ENCODE results near the gene USP20.

DNA sequence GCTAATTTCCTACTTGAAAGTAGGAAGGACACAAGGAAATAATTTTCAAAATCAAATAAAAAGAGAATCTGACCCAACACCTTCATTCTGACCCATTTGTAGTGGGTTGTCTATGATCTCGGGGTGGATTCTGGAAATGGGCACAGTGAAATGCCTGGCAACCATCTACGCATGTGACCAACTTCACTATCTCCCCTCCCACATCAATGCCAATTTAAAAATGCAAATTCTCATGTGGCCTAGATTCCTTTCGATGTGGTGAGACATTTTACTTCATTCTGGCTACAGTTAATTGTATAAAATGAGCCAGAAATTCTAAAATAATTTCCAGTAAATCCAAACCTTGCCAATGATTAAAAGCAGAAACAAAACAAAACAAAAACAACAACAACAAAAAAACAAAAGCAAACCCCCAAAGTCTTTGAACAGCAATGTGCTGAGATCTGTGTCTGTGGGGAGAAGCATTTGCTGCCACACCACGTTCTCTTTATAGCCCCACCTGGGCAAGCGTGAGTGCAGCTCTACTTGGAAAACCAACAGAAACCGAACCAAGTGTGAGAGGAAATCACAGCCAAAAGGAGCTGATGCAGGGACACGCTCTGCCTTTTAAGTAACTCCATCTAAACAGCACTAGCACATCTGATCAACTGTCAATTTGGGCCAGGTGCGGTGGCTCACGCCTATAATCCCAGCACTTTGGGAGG is 59.0 kb downstream of the USP20 start:
- TF ChIP-seq, protein P1, sequence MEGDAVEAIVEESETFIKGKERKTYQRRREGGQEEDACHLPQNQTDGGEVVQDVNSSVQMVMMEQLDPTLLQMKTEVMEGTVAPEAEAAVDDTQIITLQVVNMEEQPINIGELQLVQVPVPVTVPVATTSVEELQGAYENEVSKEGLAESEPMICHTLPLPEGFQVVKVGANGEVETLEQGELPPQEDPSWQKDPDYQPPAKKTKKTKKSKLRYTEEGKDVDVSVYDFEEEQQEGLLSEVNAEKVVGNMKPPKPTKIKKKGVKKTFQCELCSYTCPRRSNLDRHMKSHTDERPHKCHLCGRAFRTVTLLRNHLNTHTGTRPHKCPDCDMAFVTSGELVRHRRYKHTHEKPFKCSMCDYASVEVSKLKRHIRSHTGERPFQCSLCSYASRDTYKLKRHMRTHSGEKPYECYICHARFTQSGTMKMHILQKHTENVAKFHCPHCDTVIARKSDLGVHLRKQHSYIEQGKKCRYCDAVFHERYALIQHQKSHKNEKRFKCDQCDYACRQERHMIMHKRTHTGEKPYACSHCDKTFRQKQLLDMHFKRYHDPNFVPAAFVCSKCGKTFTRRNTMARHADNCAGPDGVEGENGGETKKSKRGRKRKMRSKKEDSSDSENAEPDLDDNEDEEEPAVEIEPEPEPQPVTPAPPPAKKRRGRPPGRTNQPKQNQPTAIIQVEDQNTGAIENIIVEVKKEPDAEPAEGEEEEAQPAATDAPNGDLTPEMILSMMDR (IDR thresholded peaks at IDR 0.05 in 2 of 3, conservative IDR thresholded peaks at IDR 0.05 in 1 of 3; ENCODE audit: borderline replicate concordance in 1 of 3, insufficient read depth in 1 of 3, low read depth in 2 of 3, low read length in 2 of 3), result no peak
- TF ChIP-seq POLR2A (IDR thresholded peaks at IDR 0.05; ENCODE audit: borderline replicate concordance, extremely low read depth, insufficient read depth, insufficient read length) (no peak), POLR2AphosphoS5 (IDR thresholded peaks at IDR 0.05; ENCODE audit: low read depth, low read length) (no peak), TCF7L2 (IDR thresholded peaks at IDR 0.05; ENCODE audit: borderline replicate concordance, extremely low read depth, insufficient read depth, insufficient read length) (no peak), ZNF274 (IDR thresholded peaks at IDR 0.05; ENCODE audit: low read depth, low read length) (no peak), CEBPB (IDR thresholded peaks at IDR 0.05; ENCODE audit: low read depth) (no peak), EZH2phosphoT487 (IDR thresholded peaks at IDR 0.05; ENCODE audit: borderline replicate concordance) (no peak), CBX3 (IDR thresholded peaks at IDR 0.05; ENCODE audit: low read depth) (no peak), ATF3 (IDR thresholded peaks at IDR 0.05) (no peak), EZH2 (IDR thresholded peaks at IDR 0.05) (no peak), SP1 (IDR thresholded peaks at IDR 0.05; ENCODE audit: low read depth) (no peak), JUND (IDR thresholded peaks at IDR 0.05) (no peak), ZFX (IDR thresholded peaks at IDR 0.05) (no peak)
- TF ChIP-seq, protein P2, sequence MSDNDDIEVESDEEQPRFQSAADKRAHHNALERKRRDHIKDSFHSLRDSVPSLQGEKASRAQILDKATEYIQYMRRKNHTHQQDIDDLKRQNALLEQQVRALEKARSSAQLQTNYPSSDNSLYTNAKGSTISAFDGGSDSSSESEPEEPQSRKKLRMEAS (IDR thresholded peaks at IDR 0.05), result no peak

Data from HCT116 (cell line).